ENCODE results near the gene ZNF277.

Gene ZNF277

DNA sequence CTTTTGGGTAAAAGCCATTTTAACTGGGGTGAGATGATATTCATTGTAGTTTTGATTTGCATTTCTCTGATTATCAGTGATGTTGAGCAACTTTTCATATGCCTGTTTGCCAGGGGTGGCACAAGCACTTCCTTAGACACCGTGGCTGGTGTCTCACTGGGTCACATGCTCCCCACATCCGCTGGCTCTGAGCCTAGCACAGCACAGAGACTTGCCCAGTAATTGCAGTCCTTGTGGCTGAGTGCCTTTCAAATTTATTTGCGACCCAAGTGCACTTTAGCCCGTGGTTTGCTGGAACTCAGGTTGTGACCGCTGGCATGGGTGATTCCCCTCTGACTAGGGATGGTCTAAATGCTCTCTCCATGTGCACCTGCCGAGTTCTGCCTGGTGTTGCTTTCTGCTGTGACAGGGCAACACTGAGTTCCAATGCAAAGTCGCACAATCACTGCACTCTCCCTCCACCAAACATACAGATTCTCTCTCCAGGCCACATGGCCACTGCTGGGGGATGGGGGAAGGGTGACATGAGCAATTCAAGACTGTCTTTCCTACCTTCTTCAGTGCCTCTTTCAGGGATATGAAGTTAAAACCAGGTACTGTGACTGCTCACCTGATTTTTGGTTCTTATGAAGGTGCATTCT, 66.5 kb downstream of the ZNF277 start:
- TF ChIP-seq, protein P1, sequence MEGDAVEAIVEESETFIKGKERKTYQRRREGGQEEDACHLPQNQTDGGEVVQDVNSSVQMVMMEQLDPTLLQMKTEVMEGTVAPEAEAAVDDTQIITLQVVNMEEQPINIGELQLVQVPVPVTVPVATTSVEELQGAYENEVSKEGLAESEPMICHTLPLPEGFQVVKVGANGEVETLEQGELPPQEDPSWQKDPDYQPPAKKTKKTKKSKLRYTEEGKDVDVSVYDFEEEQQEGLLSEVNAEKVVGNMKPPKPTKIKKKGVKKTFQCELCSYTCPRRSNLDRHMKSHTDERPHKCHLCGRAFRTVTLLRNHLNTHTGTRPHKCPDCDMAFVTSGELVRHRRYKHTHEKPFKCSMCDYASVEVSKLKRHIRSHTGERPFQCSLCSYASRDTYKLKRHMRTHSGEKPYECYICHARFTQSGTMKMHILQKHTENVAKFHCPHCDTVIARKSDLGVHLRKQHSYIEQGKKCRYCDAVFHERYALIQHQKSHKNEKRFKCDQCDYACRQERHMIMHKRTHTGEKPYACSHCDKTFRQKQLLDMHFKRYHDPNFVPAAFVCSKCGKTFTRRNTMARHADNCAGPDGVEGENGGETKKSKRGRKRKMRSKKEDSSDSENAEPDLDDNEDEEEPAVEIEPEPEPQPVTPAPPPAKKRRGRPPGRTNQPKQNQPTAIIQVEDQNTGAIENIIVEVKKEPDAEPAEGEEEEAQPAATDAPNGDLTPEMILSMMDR (IDR thresholded peaks at IDR 0.05; ENCODE audit: low read depth, low read length): no peak
- H3K4me3 ChIP-seq (replicated peaks in 1 of 2; ENCODE audit: low read depth in 2 of 2, low read length in 2 of 2): no peak overlapping the region
- DNase-seq (ENCODE audit: low read depth in 2 of 2): peak; percentile 13 to 39

DNA sequence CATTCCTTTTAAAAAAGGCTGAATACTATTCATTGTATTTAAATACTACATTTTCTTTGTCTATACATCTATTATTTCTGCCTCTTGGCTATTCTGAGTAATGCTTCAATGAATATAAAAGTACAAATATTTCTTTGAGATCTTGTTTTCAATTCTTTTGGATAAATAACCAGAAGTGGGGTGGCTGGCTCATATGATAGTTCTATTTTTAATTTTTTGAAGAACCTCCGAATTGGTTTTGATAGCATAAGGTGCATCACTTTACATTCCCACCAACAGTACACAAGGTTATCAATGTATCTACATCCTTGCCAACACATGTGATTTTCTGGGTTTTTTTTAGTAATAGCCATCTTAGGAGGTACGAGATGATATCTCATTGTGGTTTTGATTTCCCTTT, 72.5 kb downstream of the ZNF277 start:
- TF ChIP-seq, protein P1 (IDR thresholded peaks at IDR 0.05; ENCODE audit: low read depth, low read length): no peak
- DNase-seq (ENCODE audit: low read depth in 2 of 2): no peak
- H3K4me3 ChIP-seq (replicated peaks in 1 of 2; ENCODE audit: low read depth in 2 of 2, low read length in 2 of 2): no peak overlapping the region

DNA sequence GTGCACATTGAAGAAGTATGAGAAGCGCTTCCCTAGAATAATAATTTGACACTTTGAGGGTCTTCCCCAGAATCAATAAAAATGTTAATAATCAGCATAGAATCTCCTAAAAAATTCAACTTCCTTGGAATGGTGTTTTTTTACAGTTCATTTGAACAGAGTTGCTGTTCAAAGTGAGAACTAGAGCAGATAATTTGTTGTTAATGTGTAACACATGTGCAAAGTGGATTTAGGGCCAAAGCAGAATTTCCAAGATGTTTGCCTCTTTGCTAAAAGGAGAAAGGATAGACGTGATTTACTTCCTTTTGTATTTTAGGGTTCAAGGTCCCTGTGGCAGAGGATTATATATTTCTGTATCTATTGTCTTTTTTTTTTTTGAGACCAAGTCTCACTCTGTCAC, 73.8 kb downstream of the ZNF277 start:
- no peak overlapping the region for H3K4me3 ChIP-seq (replicated peaks in 1 of 2; ENCODE audit: low read depth in 2 of 2, low read length in 2 of 2)
- DNase-seq (ENCODE audit: low read depth in 2 of 2): no peak
- TF ChIP-seq, protein P1 (IDR thresholded peaks at IDR 0.05; ENCODE audit: low read depth, low read length): no peak

DNA sequence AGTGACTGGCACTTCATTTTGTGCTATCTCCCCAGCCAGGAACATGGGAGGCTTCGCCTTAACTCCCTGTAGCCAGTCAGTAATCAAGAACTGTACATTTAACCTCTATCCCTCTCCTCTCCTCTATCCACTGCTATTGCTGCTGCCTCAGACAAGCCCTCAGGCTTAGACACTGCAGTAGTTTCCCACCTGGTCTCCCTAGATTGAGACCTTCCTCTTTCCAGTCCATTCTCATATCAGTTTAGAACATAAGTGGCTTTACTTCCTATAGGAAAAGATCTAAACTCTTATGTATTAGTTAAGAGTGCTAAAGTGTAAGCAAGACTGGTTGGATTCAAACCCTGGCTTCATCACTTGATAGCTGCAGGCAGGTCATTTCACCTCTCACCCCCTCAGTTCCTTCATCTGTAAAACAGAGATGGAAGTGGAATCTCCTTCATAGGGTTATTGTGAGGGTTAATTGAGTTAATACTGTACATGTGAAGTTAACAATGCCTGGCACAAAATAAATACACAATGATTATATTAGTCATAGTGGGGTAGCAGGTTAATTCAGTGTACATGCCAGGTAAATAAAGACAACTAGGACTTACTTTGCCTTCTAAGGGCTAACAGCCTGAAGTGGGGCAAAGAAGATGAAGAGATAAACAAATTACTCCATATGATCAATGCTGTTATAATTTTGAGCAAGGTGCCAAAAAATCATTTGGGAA, 76.1 kb downstream of the ZNF277 start:
- no peak overlapping the region for H3K4me3 ChIP-seq (replicated peaks in 1 of 2; ENCODE audit: low read depth in 2 of 2, low read length in 2 of 2)
- no peak for DNase-seq (ENCODE audit: low read depth in 2 of 2)
- TF ChIP-seq, protein P1 (IDR thresholded peaks at IDR 0.05; ENCODE audit: low read depth, low read length): no peak

DNA sequence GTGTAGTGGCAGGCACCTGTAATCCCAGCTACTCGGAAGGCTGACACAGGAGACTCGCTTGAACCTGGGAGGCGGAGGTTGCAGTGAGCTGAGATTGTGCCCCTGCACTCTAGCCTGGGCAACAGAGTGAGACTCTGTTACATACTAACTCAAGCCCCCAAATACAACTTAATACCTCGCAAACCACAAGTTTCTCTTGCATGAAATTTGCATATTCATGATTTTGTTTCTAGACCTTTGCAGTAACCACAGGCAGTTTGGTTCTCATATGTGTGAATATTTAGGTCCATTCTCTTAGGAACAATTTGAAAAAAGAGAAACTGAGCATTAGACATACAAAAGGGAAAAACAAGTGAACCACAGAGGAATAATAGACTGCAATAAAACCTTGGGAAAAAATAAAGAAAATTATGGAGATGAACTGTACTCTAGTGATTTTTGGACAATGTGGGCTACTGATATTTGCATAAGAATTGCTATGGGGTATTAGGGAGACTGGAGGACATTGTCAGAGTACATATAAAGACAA, 77.0 kb downstream of the ZNF277 start:
- DNase-seq (ENCODE audit: low read depth in 2 of 2): no peak
- TF ChIP-seq, protein P1 (IDR thresholded peaks at IDR 0.05; ENCODE audit: low read depth, low read length): no peak
- no peak overlapping the region for H3K4me3 ChIP-seq (replicated peaks in 1 of 2; ENCODE audit: low read depth in 2 of 2, low read length in 2 of 2)

DNA sequence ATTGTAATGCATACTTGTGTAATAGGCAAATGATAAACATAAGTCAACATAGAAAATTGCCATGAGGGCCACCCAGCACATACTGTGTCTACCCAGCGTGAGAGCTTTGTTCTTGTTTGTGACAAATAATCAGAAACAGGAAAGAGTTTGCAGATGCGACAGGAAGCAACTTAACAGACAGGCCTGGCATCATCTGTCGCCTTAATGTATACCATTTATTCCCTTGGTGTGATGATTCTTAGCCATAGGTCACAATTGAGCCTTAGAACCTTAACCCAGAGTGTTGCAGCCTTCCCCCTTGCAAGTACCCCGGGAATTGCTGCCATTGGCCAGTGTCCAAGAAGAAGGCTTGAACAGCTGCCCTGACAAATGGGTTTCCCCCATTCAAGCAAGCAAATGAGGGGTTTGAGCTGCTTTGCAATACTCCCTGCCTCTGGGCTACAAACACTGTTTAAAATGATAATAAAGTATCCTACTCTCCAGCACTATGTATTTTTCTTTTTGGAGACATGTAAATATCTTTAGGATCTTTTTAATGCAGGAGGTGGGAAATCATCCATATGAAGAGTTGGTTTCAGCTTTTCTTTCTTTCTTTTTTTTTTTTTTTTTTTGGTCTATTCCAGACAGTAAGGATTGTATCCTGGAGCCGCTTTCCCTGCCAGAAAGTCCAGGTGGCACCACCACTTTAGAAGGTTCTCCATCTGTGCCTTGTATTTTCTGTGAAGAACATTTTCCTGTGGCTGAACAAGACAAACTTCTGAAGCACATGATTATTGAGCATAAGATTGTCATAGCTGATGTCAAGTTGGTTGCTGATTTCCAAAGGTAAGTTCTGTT, 80.0 kb downstream of the ZNF277 start:
- TF ChIP-seq, protein P1 (IDR thresholded peaks at IDR 0.05; ENCODE audit: low read depth, low read length): no peak
- peak in 1 of 2 donors; percentile 14 for DNase-seq (ENCODE audit: low read depth in 2 of 2)
- H3K4me3 ChIP-seq (replicated peaks in 1 of 2; ENCODE audit: low read depth in 2 of 2, low read length in 2 of 2): no peak overlapping the region

Measured in cardiac fibroblast (primary cell).